ENCODE data around the gene SPART.
A peak's percentile ranks its signal among the peaks of the same experiment; 100 is the strongest.

Gene SPART

GRCh38 chr13:36346222-36347083 is at the start of gene SPART:
SPART (minus strand) TSS chr13:36346394; CDS start chr13:36335830, 10,564 bp downstream.
- peak; percentile 70 for DNase-seq (ENCODE audit: low read depth)

- no peak for DNase-seq (ENCODE audit: low read depth)
Observed at GRCh38 chr13:36395280-36395679, 49.1 kb upstream of the SPART start.

GRCh38 chr13:36385489-36385888 is 39.3 kb upstream of the SPART start:
- no peak for DNase-seq (ENCODE audit: low read depth)

GRCh38 chr13:36382030-36382429 is 35.8 kb upstream of the SPART start:
- DNase-seq (ENCODE audit: low read depth), result no peak

GRCh38 chr13:36377826-36378468 is 31.8 kb upstream of the SPART start:
- DNase-seq (ENCODE audit: low read depth), result no peak

GRCh38 chr13:36374063-36374462 is 27.9 kb upstream of the SPART start:
- DNase-seq (ENCODE audit: low read depth), result no peak

- no peak for DNase-seq (ENCODE audit: low read depth)
Observed at GRCh38 chr13:36371185-36371584, 25.0 kb upstream of the SPART start.

GRCh38 chr13:36370108-36370429 is 23.9 kb upstream of the SPART start:
- DNase-seq (ENCODE audit: low read depth), result no peak

- DNase-seq (ENCODE audit: low read depth), result no peak
Observed at GRCh38 chr13:36369268-36370107, 23.3 kb upstream of the SPART start.

GRCh38 chr13:36366031-36366430 is 19.8 kb upstream of the SPART start:
- no peak for DNase-seq (ENCODE audit: low read depth)

GRCh38 chr13:36363366-36363863 is 17.2 kb upstream of the SPART start:
- no peak for DNase-seq (ENCODE audit: low read depth)

GRCh38 chr13:36362914-36363313 is 16.7 kb upstream of the SPART start:
- no peak for DNase-seq (ENCODE audit: low read depth)

- no peak for DNase-seq (ENCODE audit: low read depth)
Observed at GRCh38 chr13:36362251-36362650, 16.1 kb upstream of the SPART start.

GRCh38 chr13:36360903-36361302 is 14.7 kb upstream of the SPART start:
- no peak for DNase-seq (ENCODE audit: low read depth)

GRCh38 chr13:36359301-36359950 is 13.2 kb upstream of the SPART start:
- DNase-seq (ENCODE audit: low read depth), result no peak

- no peak for DNase-seq (ENCODE audit: low read depth)
Observed at GRCh38 chr13:36358175-36358718, 12.1 kb upstream of the SPART start.

GRCh38 chr13:36357692-36358091 is 11.5 kb upstream of the SPART start:
- DNase-seq (ENCODE audit: low read depth), result no peak

GRCh38 chr13:36357231-36357630 is 11.0 kb upstream of the SPART start:
- no peak for DNase-seq (ENCODE audit: low read depth)

GRCh38 chr13:36356058-36356457 is 9.9 kb upstream of the SPART start:
- no peak for DNase-seq (ENCODE audit: low read depth)

GRCh38 chr13:36355632-36356031 is 9.4 kb upstream of the SPART start:
- no peak for DNase-seq (ENCODE audit: low read depth)

- DNase-seq (ENCODE audit: low read depth), result no peak
Observed at GRCh38 chr13:36354842-36355623, 8.8 kb upstream of the SPART start.
